Fibroblast of the conjunctiva (primary cell): ENCODE results near the gene UBL3.
A peak's percentile ranks its signal among the peaks of the same experiment; 100 is the strongest.

Experiments used
- DNase-seq: peaks from one replicate; pipeline ENCODE4 v3.0.0-alpha.2; 2010; ENCODE audit warnings: low read depth

UBL3 gene

GRCh38 chr13:29850213-29850898 lies at the start of gene UBL3:
Gene UBL3, minus strand, starts transcription at chr13:29850617. Its CDS starts 1,079 bp downstream, at chr13:29849538.
- peak; percentile 94 for DNase-seq

GRCh38 chr13:29897102-29897501 lies 46.7 kb upstream of the UBL3 start:
- DNase-seq = no peak

- DNase-seq = no peak
These were observed 43.0 kb upstream of the UBL3 start for GRCh38 chr13:29893438-29893837.

GRCh38 chr13:29892151-29892550 lies 41.7 kb upstream of the UBL3 start:
- DNase-seq = no peak

GRCh38 chr13:29889111-29889510 lies 38.7 kb upstream of the UBL3 start:
- DNase-seq = no peak

GRCh38 chr13:29888306-29888705 lies 37.9 kb upstream of the UBL3 start:
- no peak for DNase-seq

- no peak for DNase-seq
These were observed 37.3 kb upstream of the UBL3 start for GRCh38 chr13:29887686-29888085.

- DNase-seq = no peak
These were observed 36.7 kb upstream of the UBL3 start for GRCh38 chr13:29887030-29887557.

- no peak for DNase-seq
These were observed 36.0 kb upstream of the UBL3 start for GRCh38 chr13:29886446-29886845.

GRCh38 chr13:29885989-29886388 lies 35.6 kb upstream of the UBL3 start:
- no peak for DNase-seq

GRCh38 chr13:29884671-29885430 lies 34.4 kb upstream of the UBL3 start:
- no peak for DNase-seq

GRCh38 chr13:29883941-29884518 lies 33.6 kb upstream of the UBL3 start:
- DNase-seq = no peak

GRCh38 chr13:29882076-29882475 lies 31.7 kb upstream of the UBL3 start:
- DNase-seq = no peak

- no peak for DNase-seq
These were observed 27.7 kb upstream of the UBL3 start for GRCh38 chr13:29878101-29878500.

- no peak for DNase-seq
These were observed 27.1 kb upstream of the UBL3 start for GRCh38 chr13:29877456-29878078.

GRCh38 chr13:29875646-29876045 lies 25.2 kb upstream of the UBL3 start:
- DNase-seq = no peak

- DNase-seq = no peak
These were observed 18.2 kb upstream of the UBL3 start for GRCh38 chr13:29868581-29868980.

- DNase-seq = no peak
These were observed 15.5 kb upstream of the UBL3 start for GRCh38 chr13:29865934-29866333.

- no peak for DNase-seq
These were observed 11.3 kb upstream of the UBL3 start for GRCh38 chr13:29861694-29862110.

- DNase-seq = no peak
These were observed 9.6 kb upstream of the UBL3 start for GRCh38 chr13:29859971-29860370.

- no peak for DNase-seq
These were observed 8.2 kb upstream of the UBL3 start for GRCh38 chr13:29858667-29859066.

GRCh38 chr13:29858231-29858630 lies 7.8 kb upstream of the UBL3 start:
- no peak for DNase-seq

- DNase-seq = no peak
These were observed 6.7 kb upstream of the UBL3 start for GRCh38 chr13:29857085-29857484.
